ENCODE results near the gene MBD3L3. TPM values are rescaled to one million over a fixed set of nuclear protein-coding genes. Genes with fewer than 3 reads are reported as not detected.

Gene MBD3L3
- polyA plus RNA-seq, 10 donors, result not detected

Other genes with a start within 250 kb of the MBD3L3 start
- under 1 TPM in 8 of 10 donors, not detected in 2; 0.05 to 0.40 (median 0.23) TPM for gene ADGRE1, start 171.1 kb downstream of the MBD3L3 start, polyA plus RNA-seq (ENCODE audit: insufficient read length in 10 of 10)
- gene MBD3L2B, start 37.2 kb downstream of the MBD3L3 start, polyA plus RNA-seq (ENCODE audit: insufficient read length in 10 of 10), result not detected
- gene MBD3L5, start 28.1 kb downstream of the MBD3L3 start, polyA plus RNA-seq (ENCODE audit: insufficient read length in 10 of 10), result not detected
- not detected for gene MBD3L4, start 18.5 kb downstream of the MBD3L3 start, polyA plus RNA-seq (ENCODE audit: insufficient read length in 10 of 10)
- under 1 TPM in 1 of 10 donors, not detected in 9; 0.38 TPM for gene MBD3L2, start 9.4 kb downstream of the MBD3L3 start, polyA plus RNA-seq (ENCODE audit: insufficient read length in 10 of 10)
- gene ZNF557, start 11.0 kb upstream of the MBD3L3 start, polyA plus RNA-seq (ENCODE audit: insufficient read length in 10 of 10), result 1 to 10 TPM; 3.5 to 5.6 (median 5.1) TPM
- 10 to 100 TPM; 10.4 to 19.0 (median 14.3) TPM for gene INSR, start 235.7 kb upstream of the MBD3L3 start, polyA plus RNA-seq (ENCODE audit: insufficient read length in 10 of 10)